SK-N-SH treated with all-trans-retinoic acid at 6 μM for 48 hours (cell line): ENCODE measurements around the gene MC1R.

Experiments used
- ATAC-seq: fragments of 200-7000 bp; cut with Tn5 transposase; 3 replicates; pipeline ENCODE4 v1.9.1; 2020; ENCODE audit warnings: mild to moderate bottlenecking, moderate library complexity
- ARNTL ChIP-seq: fragments of 450-650 bp; formaldehyde crosslinking; IDR thresholded peaks from 2 replicates; pipeline ENCODE4 v1.5.0; 2020; ENCODE audit warnings: low read depth, mild to moderate bottlenecking, moderate library complexity, borderline replicate concordance
- BACH2 ChIP-seq: fragments of 250-450 bp; sonication (Bioruptor Pico); IDR thresholded peaks from 2 replicates; pipeline ENCODE4 v1.9.0; 2021; ENCODE audit warnings: mild to moderate bottlenecking, borderline replicate concordance
- CSDC2 ChIP-seq: fragments of 250-450 bp; sonication (Bioruptor Pico); IDR thresholded peaks from 2 replicates; pipeline ENCODE4 v1.5.0; 2020; ENCODE audit warnings: mild to moderate bottlenecking, moderate library complexity
- GLIS3 ChIP-seq: fragments of 250-450 bp; sonication (Bioruptor Pico); IDR thresholded peaks from 2 replicates; pipeline ENCODE4 v1.5.0; 2020; ENCODE audit warnings: mild to moderate bottlenecking, moderate library complexity
- ISL1 ChIP-seq: fragments of 250-450 bp; sonication (Bioruptor Pico); IDR thresholded peaks from 2 replicates; pipeline ENCODE4 v2.1.2; 2022; ENCODE audit warnings: mild to moderate bottlenecking, moderate library complexity
- OSR1 ChIP-seq: fragments of 250-450 bp; sonication (Bioruptor Pico); IDR thresholded peaks from 2 replicates; pipeline ENCODE4 v1.8.0; 2022; ENCODE audit warnings: moderate library complexity, mild to moderate bottlenecking, inconsistent platforms
- PPARA ChIP-seq: fragments of 250-450 bp; sonication (Bioruptor Pico); IDR thresholded peaks from 2 replicates; pipeline ENCODE4 v1.5.0; 2020; ENCODE audit warnings: mild to moderate bottlenecking, borderline replicate concordance
- TCF4 ChIP-seq: fragments of 250-450 bp; sonication (Bioruptor Pico); IDR thresholded peaks from 2 replicates; pipeline ENCODE4 v1.8.0; 2021; ENCODE audit warnings: mild to moderate bottlenecking, moderate library complexity, borderline replicate concordance
- TOX ChIP-seq: fragments of 250-450 bp; sonication (Bioruptor Pico); IDR thresholded peaks from 2 replicates; pipeline ENCODE4 v1.8.0; 2021; ENCODE audit warnings: mild to moderate bottlenecking, moderate library complexity, borderline replicate concordance
- ZFP30 ChIP-seq: fragments of 450-650 bp; formaldehyde crosslinking; IDR thresholded peaks from 2 replicates; pipeline ENCODE4 v1.5.0; 2022; ENCODE audit warnings: mild to moderate bottlenecking, moderate library complexity
- ZNF8 ChIP-seq: fragments of 450-650 bp; formaldehyde crosslinking; IDR thresholded peaks from 2 replicates; pipeline ENCODE4 v1.5.0; 2020; ENCODE audit warnings: mild to moderate bottlenecking, moderate library complexity
- TF ChIP-seq, protein P1 (sequence below): fragments of 250-450 bp; sonication (Bioruptor Pico); IDR thresholded peaks from 2 replicates; pipeline ENCODE4 v1.5.0; 2020; ENCODE audit warnings: mild to moderate bottlenecking, moderate library complexity
- TF ChIP-seq, protein P2 (sequence below): fragments of 250-450 bp; sonication (Bioruptor Pico); IDR thresholded peaks from 2 replicates; pipeline ENCODE4 v1.5.1; 2020; ENCODE audit warnings: low read depth, mild to moderate bottlenecking, moderate library complexity
- TF ChIP-seq, protein P3 (sequence below): fragments of 250-450 bp; sonication (Bioruptor Pico); IDR thresholded peaks from 2 replicates; pipeline ENCODE4 v1.8.0; 2021; ENCODE audit warnings: low read depth, mild to moderate bottlenecking, moderate library complexity, borderline replicate concordance

The MC1R gene

DNA sequence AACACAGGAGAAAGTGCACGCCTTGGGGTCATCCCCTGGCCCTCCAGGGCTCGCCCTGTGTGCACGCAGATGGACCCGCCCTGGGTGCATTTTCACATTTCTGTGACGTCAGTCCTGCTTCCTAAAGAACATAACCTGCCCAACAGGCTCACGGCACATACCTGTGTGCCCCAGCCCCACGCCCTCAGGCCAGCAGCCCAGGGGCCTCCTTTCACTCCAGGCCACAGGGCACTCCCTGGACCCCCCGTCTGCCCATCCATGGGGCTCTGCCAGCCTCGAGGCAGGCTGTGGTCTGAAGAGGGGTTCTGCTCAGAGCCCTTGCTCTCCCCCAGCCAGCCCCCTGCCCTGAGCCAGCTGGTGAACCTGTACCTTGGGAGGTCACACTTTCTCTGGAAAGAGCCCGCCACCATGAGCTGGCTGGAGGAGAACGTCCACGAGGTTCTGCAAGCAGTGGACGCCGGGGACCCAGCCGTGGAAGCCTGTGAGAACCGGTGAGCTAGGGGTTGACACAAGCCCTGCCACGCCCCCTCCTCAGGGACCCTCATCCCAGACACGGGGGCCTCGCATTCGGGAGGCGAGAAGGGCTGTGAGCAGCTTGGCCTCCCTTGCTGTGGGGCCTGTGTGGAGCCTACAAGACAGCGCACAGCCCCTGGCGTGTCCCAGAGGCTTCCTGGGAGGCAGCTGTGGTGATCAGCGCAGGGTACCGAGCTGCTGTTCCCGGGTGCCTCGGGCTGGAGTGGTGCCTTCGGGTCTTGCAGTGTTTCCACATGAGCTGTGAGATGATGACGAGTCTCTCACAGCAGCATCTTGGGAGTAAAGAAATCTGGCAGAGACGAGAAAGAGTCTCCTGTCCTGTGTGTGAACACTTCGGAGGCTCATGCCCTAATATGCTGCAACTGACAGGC, 13.8 kb upstream of the MC1R start (continued):
- TF ChIP-seq BACH2 (no peak), PPARA (CRISPR knock-in tag) (no peak), ZFP30 (CRISPR knock-in tag) (no peak)

DNA sequence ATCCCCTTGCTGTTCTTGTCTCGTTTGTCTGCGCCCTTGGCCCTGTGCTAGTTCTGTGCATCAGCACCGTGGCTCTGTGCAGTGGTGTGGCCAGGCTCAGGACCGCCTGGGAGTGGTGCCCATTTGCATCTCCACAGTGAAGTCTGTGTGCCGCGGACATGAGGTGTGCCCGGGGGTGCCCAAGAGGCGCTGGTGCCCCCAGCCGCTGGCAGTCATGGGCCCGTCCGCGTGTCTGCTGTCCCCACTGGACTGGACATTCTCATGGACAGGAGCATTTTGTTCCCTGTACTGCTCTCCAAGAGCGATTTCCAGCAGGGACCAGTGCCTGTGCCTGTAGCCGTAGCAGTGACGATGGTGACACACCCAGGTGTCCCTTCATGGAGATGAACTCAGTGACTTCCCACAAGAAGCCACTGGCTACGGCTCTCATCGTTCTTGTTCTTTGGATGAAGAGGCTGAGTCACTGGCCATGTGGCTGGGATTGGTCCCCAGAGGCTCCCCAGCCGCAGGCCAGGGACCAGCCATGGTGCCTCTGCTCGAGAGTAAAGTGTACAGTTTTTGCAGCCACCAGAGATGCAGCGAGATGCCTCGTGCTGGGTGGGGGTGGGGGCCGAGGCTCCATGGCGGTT, 13.0 kb upstream of the MC1R start:
- TF ChIP-seq, protein P1, sequence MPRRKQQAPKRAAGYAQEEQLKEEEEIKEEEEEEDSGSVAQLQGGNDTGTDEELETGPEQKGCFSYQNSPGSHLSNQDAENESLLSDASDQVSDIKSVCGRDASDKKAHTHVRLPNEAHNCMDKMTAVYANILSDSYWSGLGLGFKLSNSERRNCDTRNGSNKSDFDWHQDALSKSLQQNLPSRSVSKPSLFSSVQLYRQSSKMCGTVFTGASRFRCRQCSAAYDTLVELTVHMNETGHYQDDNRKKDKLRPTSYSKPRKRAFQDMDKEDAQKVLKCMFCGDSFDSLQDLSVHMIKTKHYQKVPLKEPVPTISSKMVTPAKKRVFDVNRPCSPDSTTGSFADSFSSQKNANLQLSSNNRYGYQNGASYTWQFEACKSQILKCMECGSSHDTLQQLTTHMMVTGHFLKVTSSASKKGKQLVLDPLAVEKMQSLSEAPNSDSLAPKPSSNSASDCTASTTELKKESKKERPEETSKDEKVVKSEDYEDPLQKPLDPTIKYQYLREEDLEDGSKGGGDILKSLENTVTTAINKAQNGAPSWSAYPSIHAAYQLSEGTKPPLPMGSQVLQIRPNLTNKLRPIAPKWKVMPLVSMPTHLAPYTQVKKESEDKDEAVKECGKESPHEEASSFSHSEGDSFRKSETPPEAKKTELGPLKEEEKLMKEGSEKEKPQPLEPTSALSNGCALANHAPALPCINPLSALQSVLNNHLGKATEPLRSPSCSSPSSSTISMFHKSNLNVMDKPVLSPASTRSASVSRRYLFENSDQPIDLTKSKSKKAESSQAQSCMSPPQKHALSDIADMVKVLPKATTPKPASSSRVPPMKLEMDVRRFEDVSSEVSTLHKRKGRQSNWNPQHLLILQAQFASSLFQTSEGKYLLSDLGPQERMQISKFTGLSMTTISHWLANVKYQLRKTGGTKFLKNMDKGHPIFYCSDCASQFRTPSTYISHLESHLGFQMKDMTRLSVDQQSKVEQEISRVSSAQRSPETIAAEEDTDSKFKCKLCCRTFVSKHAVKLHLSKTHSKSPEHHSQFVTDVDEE (CRISPR knock-in tag), result no peak
- no peak for TF ChIP-seq CSDC2 (CRISPR knock-in tag)
- TF ChIP-seq, protein P2, sequence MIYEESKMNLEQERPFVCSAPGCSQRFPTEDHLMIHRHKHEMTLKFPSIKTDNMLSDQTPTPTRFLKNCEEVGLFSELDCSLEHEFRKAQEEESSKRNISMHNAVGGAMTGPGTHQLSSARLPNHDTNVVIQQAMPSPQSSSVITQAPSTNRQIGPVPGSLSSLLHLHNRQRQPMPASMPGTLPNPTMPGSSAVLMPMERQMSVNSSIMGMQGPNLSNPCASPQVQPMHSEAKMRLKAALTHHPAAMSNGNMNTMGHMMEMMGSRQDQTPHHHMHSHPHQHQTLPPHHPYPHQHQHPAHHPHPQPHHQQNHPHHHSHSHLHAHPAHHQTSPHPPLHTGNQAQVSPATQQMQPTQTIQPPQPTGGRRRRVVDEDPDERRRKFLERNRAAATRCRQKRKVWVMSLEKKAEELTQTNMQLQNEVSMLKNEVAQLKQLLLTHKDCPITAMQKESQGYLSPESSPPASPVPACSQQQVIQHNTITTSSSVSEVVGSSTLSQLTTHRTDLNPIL (CRISPR knock-in tag), result no peak
- TF ChIP-seq PPARA (CRISPR knock-in tag), result no peak
- TF ChIP-seq, all 23 proteins: peak for 0
- ATAC-seq, result no peak; the same call in 2 of the 3 replicates

DNA sequence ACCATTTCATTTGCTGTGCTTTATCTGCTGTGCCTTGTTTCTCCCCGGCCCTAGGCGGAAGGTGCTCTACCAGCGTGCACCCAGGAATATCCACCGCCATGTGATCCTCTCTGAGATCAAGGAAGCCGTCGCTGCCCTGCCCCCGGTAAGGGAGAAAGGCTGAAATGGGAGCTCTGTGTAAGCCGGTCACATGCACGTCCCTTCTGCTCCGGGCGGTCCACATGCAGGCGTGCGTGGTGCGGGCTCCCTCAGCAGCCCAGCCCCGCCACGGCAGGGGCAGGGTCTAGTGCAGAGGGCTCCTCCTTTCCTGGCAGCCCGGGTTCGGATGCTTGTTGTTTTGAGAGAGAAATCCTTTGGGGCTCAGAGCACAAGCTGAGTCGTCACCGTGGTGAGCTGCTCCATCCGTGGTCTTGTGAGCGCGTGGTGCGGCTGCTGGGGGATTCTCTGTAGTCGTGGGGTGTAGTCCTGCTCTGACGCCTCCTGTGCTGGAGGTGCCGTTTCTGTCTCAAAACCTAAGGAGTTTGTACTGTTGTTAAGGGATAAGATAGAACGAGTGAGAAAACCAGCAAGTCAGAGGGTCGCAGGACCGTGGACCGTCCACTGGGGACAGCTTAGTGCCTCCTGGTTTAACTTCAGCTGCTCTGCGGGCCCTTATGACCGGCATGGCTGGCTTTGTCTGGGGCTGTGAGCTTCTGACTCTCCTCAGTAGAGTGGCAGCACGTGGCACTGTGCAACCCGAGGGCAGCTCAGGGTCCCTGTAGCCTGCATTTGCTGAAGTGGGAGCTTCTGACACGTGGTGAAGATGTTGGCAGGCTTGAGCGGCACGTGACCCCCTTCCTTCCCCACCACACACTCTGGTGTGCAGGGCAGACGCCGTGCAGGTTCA, 12.3 kb upstream of the MC1R start:
- no peak for ATAC-seq
- TF ChIP-seq CSDC2 (CRISPR knock-in tag), result no peak
- TF ChIP-seq OSR1 (CRISPR knock-in tag), result no peak
- TF ChIP-seq TCF4 (CRISPR knock-in tag), result no peak
- no peak for TF ChIP-seq TOX (CRISPR knock-in tag)
- TF ChIP-seq, protein P2 (CRISPR knock-in tag), result no peak
- TF ChIP-seq ZNF8 (CRISPR knock-in tag), result no peak
- TF ChIP-seq ARNTL, result no peak
- TF ChIP-seq, protein P1 (CRISPR knock-in tag), result no peak
- no peak for TF ChIP-seq ZFP30 (CRISPR knock-in tag)
- TF ChIP-seq, protein P3, sequence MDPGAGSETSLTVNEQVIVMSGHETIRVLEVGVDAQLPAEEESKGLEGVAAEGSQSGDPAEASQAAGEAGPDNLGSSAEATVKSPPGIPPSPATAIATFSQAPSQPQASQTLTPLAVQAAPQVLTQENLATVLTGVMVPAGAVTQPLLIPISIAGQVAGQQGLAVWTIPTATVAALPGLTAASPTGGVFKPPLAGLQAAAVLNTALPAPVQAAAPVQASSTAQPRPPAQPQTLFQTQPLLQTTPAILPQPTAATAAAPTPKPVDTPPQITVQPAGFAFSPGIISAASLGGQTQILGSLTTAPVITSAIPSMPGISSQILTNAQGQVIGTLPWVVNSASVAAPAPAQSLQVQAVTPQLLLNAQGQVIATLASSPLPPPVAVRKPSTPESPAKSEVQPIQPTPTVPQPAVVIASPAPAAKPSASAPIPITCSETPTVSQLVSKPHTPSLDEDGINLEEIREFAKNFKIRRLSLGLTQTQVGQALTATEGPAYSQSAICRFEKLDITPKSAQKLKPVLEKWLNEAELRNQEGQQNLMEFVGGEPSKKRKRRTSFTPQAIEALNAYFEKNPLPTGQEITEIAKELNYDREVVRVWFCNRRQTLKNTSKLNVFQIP (CRISPR knock-in tag), result no peak
- no peak for TF ChIP-seq ISL1 (CRISPR knock-in tag)
- TF ChIP-seq GLIS3 (CRISPR knock-in tag), result no peak
